Lower leg skin (tissue), 3 donors: ENCODE data around the gene CROT.

ENCODE experiments used
- CTCF ChIP-seq, 3 donors: fragments of 450-650 bp; IDR thresholded peaks; one replicate each; pipeline ENCODE4 v1.5.1; 2016; ENCODE audit warnings: antibody characterized with exemption in 3 of 3, mild to moderate bottlenecking in 3 of 3, moderate library complexity in 2 of 3
- POLR2A ChIP-seq, 2 donors: fragments of 450-650 bp; IDR thresholded peaks; one replicate each; pipeline ENCODE4 v1.6.1; 2016 to 2017; ENCODE audit warnings: antibody characterized with exemption in 2 of 2, mild to moderate bottlenecking in 1 of 2, moderate library complexity in 1 of 2

GRCh38 chr7:87411186-87411585 lies 65.7 kb downstream of the CROT start:
- no peak for TF ChIP-seq POLR2A (IDR thresholded peaks at IDR 0.05)
- no peak for TF ChIP-seq CTCF (IDR thresholded peaks at IDR 0.05)
